HEK293 (cell line): Measurements from ENCODE around the gene NOL9.

Source experiments
- CTCF ChIA-PET: fragments of 350-600 bp; formaldehyde crosslinking; extraction: SDS; loops from one replicate; lab custom pipeline; 2021; ENCODE audit warnings: antibody characterized with exemption; lab: Yijun Ruan, JAX
- POLR2A ChIA-PET: fragments of 300-600 bp; formaldehyde crosslinking; extraction: SDS; loops from one replicate; lab custom pipeline; 2020; ENCODE audit warnings: antibody characterized with exemption, inconsistent platforms; lab: Yijun Ruan, JAX
- H3K27ac ChIP-seq: fragments of 200-500 bp; sonication (Bioruptor generic); 2 replicates; pipeline ENCODE4 v1.5.1; 2014; ENCODE audit warnings: low read depth, low read length, control low read depth, inconsistent platforms; ENCODE audit errors: extremely low read depth
- H3K36me3 ChIP-seq, 2 experiments: fragments of 200-500 bp in 1 of 2; sonication (Bioruptor generic) in 1 of 2; 1 replicate in 1 of 2; 2 replicates in 1 of 2; pipeline ENCODE4 v1.5.1; 2014 to 2017; ENCODE audit warnings: inconsistent platforms in 2 of 2, low read length in 2 of 2; ENCODE audit not compliant: control insufficient read depth in 2 of 2, insufficient read depth in 1 of 2
- H3K4me1 ChIP-seq: fragments of 200-500 bp; sonication (Bioruptor generic); 2 replicates; pipeline ENCODE4 v1.5.1; 2014; ENCODE audit warnings: mild to moderate bottlenecking, low read length, inconsistent platforms; ENCODE audit not compliant: control insufficient read depth, insufficient read depth
- H3K4me3 ChIP-seq: 2 replicates; pipeline ENCODE4 v1.5.1; 2011; ENCODE audit warnings: low read depth, mild to moderate bottlenecking, control low read depth, low read length, moderate library complexity
- H3K9me3 ChIP-seq: fragments of 200-500 bp; sonication (Bioruptor generic); 2 replicates; pipeline ENCODE4 v1.5.1; 2014; ENCODE audit warnings: low read depth, low read length, inconsistent platforms; ENCODE audit not compliant: control insufficient read depth, insufficient read depth
- BCL11A ChIP-seq: fragments of 450-650 bp; formaldehyde crosslinking; IDR thresholded peaks from 2 replicates; pipeline ENCODE4 v1.5.1; 2016; ENCODE audit warnings: low read depth, missing biosample characterization, missing genetic modification characterization
- KLF10 ChIP-seq: fragments of 450-650 bp; IDR thresholded peaks from 2 replicates; pipeline ENCODE4 v1.5.1; 2018; ENCODE audit warnings: missing biosample characterization, mild to moderate bottlenecking, missing genetic modification characterization
- MYNN ChIP-seq: fragments of 450-650 bp; formaldehyde crosslinking; IDR thresholded peaks from 2 replicates; pipeline ENCODE4 v1.5.1; 2016; ENCODE audit warnings: missing biosample characterization, missing genetic modification characterization, borderline replicate concordance
- PATZ1 ChIP-seq: fragments of 450-650 bp; formaldehyde crosslinking; IDR thresholded peaks from 2 replicates; pipeline ENCODE4 v1.5.1; 2016; ENCODE audit warnings: missing biosample characterization, missing genetic modification characterization
- RBAK ChIP-seq: fragments of 450-650 bp; formaldehyde crosslinking; IDR thresholded peaks from 2 replicates; pipeline ENCODE4 v1.5.1; 2016; ENCODE audit warnings: missing biosample characterization, missing genetic modification characterization
- SALL2 ChIP-seq: fragments of 450-650 bp; formaldehyde crosslinking; IDR thresholded peaks from 2 replicates; pipeline ENCODE4 v1.5.0; 2017; ENCODE audit warnings: missing biosample characterization, mild to moderate bottlenecking, missing genetic modification characterization, borderline replicate concordance
- SCRT2 ChIP-seq: fragments of 450-650 bp; formaldehyde crosslinking; IDR thresholded peaks from 2 replicates; pipeline ENCODE4 v1.5.1; 2016; ENCODE audit warnings: missing biosample characterization, missing genetic modification characterization
- SETDB1 ChIP-seq: IDR thresholded peaks from one replicate; pipeline ENCODE4 v1.6.1; 2017; ENCODE audit warnings: mild to moderate bottlenecking, low read length, moderate library complexity, mixed read lengths; ENCODE audit not compliant: insufficient read length
- ZBTB20 ChIP-seq: fragments of 450-650 bp; formaldehyde crosslinking; IDR thresholded peaks from 2 replicates; pipeline ENCODE4 v1.5.1; 2016; ENCODE audit warnings: missing biosample characterization, missing genetic modification characterization
- ZBTB8A ChIP-seq: fragments of 450-650 bp; formaldehyde crosslinking; IDR thresholded peaks from 2 replicates; pipeline ENCODE4 v1.5.1; 2016; ENCODE audit warnings: missing biosample characterization, missing genetic modification characterization
- ZIC2 ChIP-seq: fragments of 450-650 bp; formaldehyde crosslinking; IDR thresholded peaks from 2 replicates; pipeline ENCODE4 v1.5.1; 2016; ENCODE audit warnings: missing biosample characterization, missing genetic modification characterization
- ZNF16 ChIP-seq: fragments of 450-650 bp; formaldehyde crosslinking; IDR thresholded peaks from 2 replicates; pipeline ENCODE4 v1.5.1; 2016; ENCODE audit warnings: low read depth, missing biosample characterization, missing genetic modification characterization
- ZNF174 ChIP-seq: fragments of 450-650 bp; formaldehyde crosslinking; IDR thresholded peaks from 2 replicates; pipeline ENCODE4 v1.5.0; 2017; ENCODE audit warnings: missing biosample characterization, mild to moderate bottlenecking, missing genetic modification characterization
- ZNF223 ChIP-seq: fragments of 450-650 bp; formaldehyde crosslinking; IDR thresholded peaks from 2 replicates; pipeline ENCODE4 v1.5.1; 2016; ENCODE audit warnings: missing biosample characterization, missing genetic modification characterization
- ZNF239 ChIP-seq: fragments of 450-650 bp; formaldehyde crosslinking; IDR thresholded peaks from 2 replicates; pipeline ENCODE4 v1.5.1; 2016; ENCODE audit warnings: missing biosample characterization, missing genetic modification characterization
- ZNF280D ChIP-seq: fragments of 450-650 bp; formaldehyde crosslinking; IDR thresholded peaks from 2 replicates; pipeline ENCODE4 v1.5.1; 2016; ENCODE audit warnings: missing biosample characterization, missing genetic modification characterization
- ZNF354C ChIP-seq: fragments of 450-650 bp; formaldehyde crosslinking; IDR thresholded peaks from 2 replicates; pipeline ENCODE4 v1.5.1; 2016; ENCODE audit warnings: missing biosample characterization, missing genetic modification characterization, low read depth, borderline replicate concordance
- ZNF37A ChIP-seq: fragments of 450-650 bp; IDR thresholded peaks from 2 replicates; pipeline ENCODE4 v1.5.1; 2018; ENCODE audit warnings: missing biosample characterization, missing genetic modification characterization
- ZNF585B ChIP-seq: fragments of 450-650 bp; formaldehyde crosslinking; IDR thresholded peaks from 2 replicates; pipeline ENCODE4 v1.5.1; 2016; ENCODE audit warnings: missing biosample characterization, missing genetic modification characterization
- ZNF626 ChIP-seq: fragments of 450-650 bp; sonication (Bioruptor Pico); formaldehyde crosslinking; IDR thresholded peaks from 2 replicates; pipeline ENCODE4 v1.5.1; 2018; ENCODE audit warnings: missing biosample characterization, missing genetic modification characterization, inconsistent platforms
- TF ChIP-seq, protein P1 (sequence below): fragments of 450-650 bp; formaldehyde crosslinking; IDR thresholded peaks from 2 replicates; pipeline ENCODE4 v1.5.1; 2016; ENCODE audit warnings: missing biosample characterization, missing genetic modification characterization

The NOL9 gene

GRCh38 chr1:6519935-6520671, 34.2 kb downstream of the NOL9 start (continued):
- peak; percentile 80 for TF ChIP-seq ZIC2
- TF ChIP-seq, protein P1, sequence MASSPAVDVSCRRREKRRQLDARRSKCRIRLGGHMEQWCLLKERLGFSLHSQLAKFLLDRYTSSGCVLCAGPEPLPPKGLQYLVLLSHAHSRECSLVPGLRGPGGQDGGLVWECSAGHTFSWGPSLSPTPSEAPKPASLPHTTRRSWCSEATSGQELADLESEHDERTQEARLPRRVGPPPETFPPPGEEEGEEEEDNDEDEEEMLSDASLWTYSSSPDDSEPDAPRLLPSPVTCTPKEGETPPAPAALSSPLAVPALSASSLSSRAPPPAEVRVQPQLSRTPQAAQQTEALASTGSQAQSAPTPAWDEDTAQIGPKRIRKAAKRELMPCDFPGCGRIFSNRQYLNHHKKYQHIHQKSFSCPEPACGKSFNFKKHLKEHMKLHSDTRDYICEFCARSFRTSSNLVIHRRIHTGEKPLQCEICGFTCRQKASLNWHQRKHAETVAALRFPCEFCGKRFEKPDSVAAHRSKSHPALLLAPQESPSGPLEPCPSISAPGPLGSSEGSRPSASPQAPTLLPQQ (tag by site-specific recombination): no peak
- TF ChIP-seq SALL2: no peak
- TF ChIP-seq ZNF354C (tag by site-specific recombination): no peak
- no peak for TF ChIP-seq BCL11A
- peak; percentile 30 for TF ChIP-seq PATZ1 (tag by site-specific recombination)
- no peak for TF ChIP-seq ZNF626 (tag by site-specific recombination)
- no peak for TF ChIP-seq ZNF223 (tag by site-specific recombination)
- no peak for TF ChIP-seq SETDB1
- no peak for TF ChIP-seq ZNF16
- no peak for TF ChIP-seq MYNN (tag by site-specific recombination)
- no peak for TF ChIP-seq KLF10
- no peak for TF ChIP-seq SCRT2 (tag by site-specific recombination)
- no peak for TF ChIP-seq ZNF37A (tag by site-specific recombination)
- TF ChIP-seq, all 188 proteins: peak for 20

GRCh38 chr1:6519491-6519934, 34.8 kb downstream of the NOL9 start:
- H3K4me3 ChIP-seq: no peak overlapping the region
- no peak overlapping the region for H3K27ac ChIP-seq
- H3K36me3 ChIP-seq: peaks cover 3 to 13% of the 10 kb centered on the region in 2 experiments; a peak in 2 of 3 replicates
- ChIA-PET CTCF (interaction anchor here (0.6 to 6.2 kb wide), 5 partner anchors 15 to 35 kb away, joined by 3 to 40 read pairs (median 4); partner anchors contain the start of genes NOL9, PLEKHG5 and TAS1R1), POLR2A (no interaction called here)
- TF ChIP-seq ZBTB8A (tag by site-specific recombination): peak; percentile 84
- no peak for TF ChIP-seq ZNF280D
- TF ChIP-seq ZBTB20: peak; percentile 86
- H3K4me1 ChIP-seq: peaks cover 5% of the 10 kb centered on the region; the same call in 1 of the 2 replicates
- no peaks in the 10 kb centered on the region for H3K9me3 ChIP-seq

- no peak overlapping the region for H3K27ac ChIP-seq
- ChIA-PET POLR2A (interaction anchor here (1.2 kb wide), 1 partner anchor 18 kb away, joined by 4 read pairs; no protein-coding TSS in a partner anchor), CTCF (interaction anchor here (0.8 to 1.2 kb wide), 2 partner anchors 129 to 1722 kb away, joined by 3 to 4 read pairs; no protein-coding TSS in a partner anchor)
- no peak for TF ChIP-seq ZNF174 (tag by site-specific recombination)
- no peak for TF ChIP-seq ZNF239 (tag by site-specific recombination)
- TF ChIP-seq PATZ1 (tag by site-specific recombination): no peak
- TF ChIP-seq ZNF280D: no peak
- TF ChIP-seq ZNF585B (tag by site-specific recombination): no peak
- no peak for TF ChIP-seq RBAK (tag by site-specific recombination)
These were observed 36.9 kb downstream of the NOL9 start for GRCh38 chr1:6517435-6517851.

More at GRCh38 chr1:6517435-6517851, 36.9 kb downstream of the NOL9 start:
- peaks cover 3 to 5% of the 10 kb centered on the region in 2 experiments; a peak in 2 of 3 replicates for H3K36me3 ChIP-seq
- no peak overlapping the region for H3K4me3 ChIP-seq
- H3K4me1 ChIP-seq: peaks cover 5% of the 10 kb centered on the region; the same call in 1 of the 2 replicates
- no peaks in the 10 kb centered on the region for H3K9me3 ChIP-seq
